H9 (cell line): ENCODE data around the gene C3orf20. TPM values are rescaled to one million over a fixed set of nuclear protein-coding genes. Genes with fewer than 3 reads are reported as not detected.

Experiments used
- DNase-seq: peaks from one replicate; pipeline ENCODE4 v3.0.0-alpha.2; 2017
- H2AFZ ChIP-seq: one replicate; pipeline ENCODE4 v1.6.1; 2013; ENCODE audit warnings: mild to moderate bottlenecking, low read length, control low read depth, moderate library complexity
- H2AK5ac ChIP-seq: 2 replicates; pipeline ENCODE4 v1.6.1; 2013; ENCODE audit warnings: low read length, control low read depth, mixed read lengths; ENCODE audit not compliant: insufficient read length
- H2BK120ac ChIP-seq: one replicate; pipeline ENCODE4 v1.6.1; 2013; ENCODE audit warnings: low read depth, mild to moderate bottlenecking, low read length, control low read depth, inconsistent platforms; ENCODE audit not compliant: poor library complexity, severe bottlenecking
- H2BK12ac ChIP-seq: 2 replicates; pipeline ENCODE4 v1.6.1; 2013; ENCODE audit warnings: low read length, control low read depth, mixed read lengths, low read depth; ENCODE audit not compliant: insufficient read length
- H2BK15ac ChIP-seq: 2 replicates; pipeline ENCODE4 v1.6.1; 2013; ENCODE audit warnings: low read depth, low read length, control low read depth
- H2BK20ac ChIP-seq: one replicate; pipeline ENCODE4 v1.6.1; 2013; ENCODE audit warnings: low read depth, mild to moderate bottlenecking, low read length, control low read depth, inconsistent platforms; ENCODE audit not compliant: poor library complexity, severe bottlenecking
- H2BK5ac ChIP-seq: 2 replicates; pipeline ENCODE4 v1.6.1; 2013; ENCODE audit warnings: low read length, control low read depth, mixed read lengths; ENCODE audit not compliant: insufficient read length
- H3K14ac ChIP-seq: 2 replicates; pipeline ENCODE4 v1.6.1; 2013; ENCODE audit warnings: low read length, control low read depth; ENCODE audit not compliant: insufficient read depth
- H3K18ac ChIP-seq: 2 replicates; pipeline ENCODE4 v1.6.1; 2013; ENCODE audit warnings: low read depth, mild to moderate bottlenecking, mixed read lengths, low read length, control low read depth; ENCODE audit not compliant: insufficient read length
- H3K23ac ChIP-seq: 2 replicates; pipeline ENCODE4 v1.6.1; 2013; ENCODE audit warnings: low read length, control low read depth, mixed read lengths, low read depth; ENCODE audit not compliant: insufficient read length
- H3K23me2 ChIP-seq: 2 replicates; pipeline ENCODE4 v1.6.1; 2013; ENCODE audit warnings: low read depth, mild to moderate bottlenecking, mixed read lengths, low read length, control low read depth; ENCODE audit not compliant: insufficient read length, poor library complexity, severe bottlenecking
- H3K27ac ChIP-seq: 2 replicates; pipeline ENCODE4 v1.5.1; 2013; ENCODE audit warnings: low read length, control low read depth, mixed read lengths, low read depth; ENCODE audit not compliant: insufficient read length
- H3K27me3 ChIP-seq: 2 replicates; pipeline ENCODE4 v1.6.1; 2013; ENCODE audit warnings: low read length, control low read depth, inconsistent platforms; ENCODE audit not compliant: insufficient read depth
- H3K4ac ChIP-seq: 2 replicates; pipeline ENCODE4 v1.6.1; 2013; ENCODE audit warnings: low read depth, mild to moderate bottlenecking, control low read depth, inconsistent platforms, low read length, moderate library complexity
- H3K4me1 ChIP-seq: 2 replicates; pipeline ENCODE4 v1.6.1; 2013; ENCODE audit warnings: low read length, control low read depth, inconsistent platforms; ENCODE audit not compliant: insufficient read depth
- H3K4me2 ChIP-seq: 2 replicates; pipeline ENCODE4 v1.6.1; 2013; ENCODE audit warnings: low read length, control low read depth, mixed read lengths; ENCODE audit not compliant: insufficient read length, insufficient read depth
- H3K56ac ChIP-seq: 2 replicates; pipeline ENCODE4 v1.6.1; 2013; ENCODE audit warnings: low read depth, mild to moderate bottlenecking, mixed read lengths, low read length, control low read depth; ENCODE audit not compliant: insufficient read length
- H3K79me1 ChIP-seq: 2 replicates; pipeline ENCODE4 v1.6.1; 2013; ENCODE audit warnings: low read depth, mild to moderate bottlenecking, moderate library complexity, low read length, control low read depth, inconsistent platforms; ENCODE audit not compliant: insufficient read depth, poor library complexity, severe bottlenecking
- H3K79me2 ChIP-seq: 2 replicates; pipeline ENCODE4 v1.6.1; 2013; ENCODE audit warnings: low read length, control low read depth, inconsistent platforms; ENCODE audit not compliant: insufficient read depth
- H3K9ac ChIP-seq: 2 replicates; pipeline ENCODE4 v1.6.1; 2013; ENCODE audit warnings: low read length, control low read depth, mixed read lengths; ENCODE audit not compliant: insufficient read length; ENCODE audit errors: extremely low read depth
- H3K9me3 ChIP-seq: one replicate; pipeline ENCODE4 v1.6.1; 2013; ENCODE audit warnings: low read depth, low read length, inconsistent platforms; ENCODE audit not compliant: control insufficient read depth
- H3T11ph ChIP-seq: one replicate; pipeline ENCODE4 v1.6.1; 2013; ENCODE audit warnings: mild to moderate bottlenecking, low read length, control low read depth, inconsistent platforms
- H4K20me1 ChIP-seq: one replicate; pipeline ENCODE4 v1.6.1; 2013; ENCODE audit not compliant: control insufficient read depth, insufficient read length, insufficient read depth
- H4K5ac ChIP-seq: 2 replicates; pipeline ENCODE4 v1.6.1; 2013; ENCODE audit warnings: low read depth, mild to moderate bottlenecking, mixed read lengths, low read length, control low read depth; ENCODE audit not compliant: insufficient read length
- H4K8ac ChIP-seq: replicated peaks from 2 replicates; pipeline ENCODE4 v1.6.1; 2013; ENCODE audit warnings: low read length, control low read depth, mixed read lengths, low read depth; ENCODE audit not compliant: insufficient read length
- H4K91ac ChIP-seq: 2 replicates; pipeline ENCODE4 v1.6.1; 2013; ENCODE audit warnings: low read depth, mild to moderate bottlenecking, moderate library complexity, mixed read lengths, low read length, control low read depth; ENCODE audit not compliant: insufficient read length
- H3K27ac Mint-ChIP-seq, 3 experiments: 2 replicates in 2 of 3; 3 replicates in 1 of 3; pipeline ENCODE4 v1.8.0; 2020 to 2021; ENCODE audit warnings: mixed read lengths in 3 of 3, mild to moderate bottlenecking in 1 of 3, moderate library complexity in 1 of 3
- H3K27me3 Mint-ChIP-seq: 2 replicates; pipeline ENCODE4 v1.8.0; 2021; ENCODE audit warnings: low read depth, mild to moderate bottlenecking, moderate library complexity, mixed read lengths
- H3K36me3 Mint-ChIP-seq, 3 experiments: 2 replicates in 2 of 3; 3 replicates in 1 of 3; pipeline ENCODE4 v1.8.0; 2020 to 2021; ENCODE audit warnings: low read depth in 3 of 3, mixed read lengths in 3 of 3; ENCODE audit not compliant: insufficient read depth in 1 of 3
- H3K4me1 Mint-ChIP-seq, 2 experiments: 2 replicates each; pipeline ENCODE4 v1.8.0; 2020; ENCODE audit warnings: mixed read lengths in 2 of 2
- H3K4me3 Mint-ChIP-seq, 2 experiments: 2 replicates in 1 of 2; 3 replicates in 1 of 2; pipeline ENCODE4 v1.8.0; 2020 to 2021; ENCODE audit warnings: mild to moderate bottlenecking in 2 of 2, mixed read lengths in 2 of 2, moderate library complexity in 1 of 2
- H3K9me3 Mint-ChIP-seq, 2 experiments: 2 replicates in 1 of 2; 3 replicates in 1 of 2; pipeline ENCODE4 v1.8.0; 2020; ENCODE audit warnings: mild to moderate bottlenecking in 2 of 2, mixed read lengths in 2 of 2, moderate library complexity in 1 of 2
- WGBS: extraction: QIAGEN DNeasy Blood & Tissue Kit; methylation state at CpG from one replicate; pipeline ENCODE4 v1.1.7; 2013; ENCODE audit warnings: missing lambda C conversion rate, low lambda C conversion rate, mixed read lengths; ENCODE audit not compliant: insufficient read length; ENCODE audit errors: extremely low coverage; 5-methylcytosine and 5-hydroxymethylcytosine counted together
- total RNA-seq: library from RNA; stranded (reverse); gene quantifications from 2 replicates; pipeline ENCODE4 v1.2.1, GENCODE V29; 2021
- TF ChIP-seq, protein P1 (sequence below): fragments of 200-600 bp; sonication (generic); conservative IDR thresholded peaks from 3 replicates; pipeline ENCODE4 v1.8.0; 2021; ENCODE audit warnings: antibody characterized with exemption, mild to moderate bottlenecking

The C3orf20 gene
- total RNA-seq, 1 experiment from 2014 or later, result not detected

DNA sequence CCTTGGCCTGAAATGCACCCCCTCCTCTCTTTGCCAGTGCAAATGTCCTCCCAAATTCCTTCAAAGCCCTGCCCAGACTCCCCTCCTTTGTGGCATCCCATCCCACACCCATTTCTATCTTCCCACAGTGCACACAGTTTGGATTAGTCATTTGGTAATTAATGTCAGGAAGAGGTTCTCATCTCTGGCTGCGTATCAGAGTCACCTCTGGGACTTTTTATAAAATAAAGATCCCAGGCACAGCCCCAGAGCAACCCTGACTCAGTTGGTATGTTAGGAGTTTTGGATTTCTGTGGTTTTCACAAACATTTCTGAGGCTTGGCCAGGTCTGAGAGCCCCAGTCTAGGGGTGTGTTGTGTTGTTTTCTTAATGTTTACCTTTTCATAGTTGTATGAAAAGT, 41.6 kb downstream of the C3orf20 start:
- H3K27ac ChIP-seq, result no peak overlapping the region
- H2AK5ac ChIP-seq, result no peak overlapping the region
- H3K18ac ChIP-seq, result no peak overlapping the region
- H4K91ac ChIP-seq, result no peak overlapping the region
- no peaks in the 10 kb centered on the region for H3K4me1 ChIP-seq
- H2AFZ ChIP-seq, result no peak overlapping the region
- H2BK20ac ChIP-seq, result no peak overlapping the region
- H3K79me2 ChIP-seq, result no peaks in the 10 kb centered on the region
- WGBS, result no CpG with 5 or more reads among the region's 1 CpG
- H3K23ac ChIP-seq, result no peak overlapping the region
- H2BK120ac ChIP-seq, result no peak overlapping the region
- no peaks in the 10 kb centered on the region for H3K23me2 ChIP-seq
- H2BK12ac ChIP-seq, result no peak overlapping the region
- H3K56ac ChIP-seq, result no peak overlapping the region
- no peaks in the 10 kb centered on the region for H3K36me3 Mint-ChIP-seq
- TF ChIP-seq, protein P1, sequence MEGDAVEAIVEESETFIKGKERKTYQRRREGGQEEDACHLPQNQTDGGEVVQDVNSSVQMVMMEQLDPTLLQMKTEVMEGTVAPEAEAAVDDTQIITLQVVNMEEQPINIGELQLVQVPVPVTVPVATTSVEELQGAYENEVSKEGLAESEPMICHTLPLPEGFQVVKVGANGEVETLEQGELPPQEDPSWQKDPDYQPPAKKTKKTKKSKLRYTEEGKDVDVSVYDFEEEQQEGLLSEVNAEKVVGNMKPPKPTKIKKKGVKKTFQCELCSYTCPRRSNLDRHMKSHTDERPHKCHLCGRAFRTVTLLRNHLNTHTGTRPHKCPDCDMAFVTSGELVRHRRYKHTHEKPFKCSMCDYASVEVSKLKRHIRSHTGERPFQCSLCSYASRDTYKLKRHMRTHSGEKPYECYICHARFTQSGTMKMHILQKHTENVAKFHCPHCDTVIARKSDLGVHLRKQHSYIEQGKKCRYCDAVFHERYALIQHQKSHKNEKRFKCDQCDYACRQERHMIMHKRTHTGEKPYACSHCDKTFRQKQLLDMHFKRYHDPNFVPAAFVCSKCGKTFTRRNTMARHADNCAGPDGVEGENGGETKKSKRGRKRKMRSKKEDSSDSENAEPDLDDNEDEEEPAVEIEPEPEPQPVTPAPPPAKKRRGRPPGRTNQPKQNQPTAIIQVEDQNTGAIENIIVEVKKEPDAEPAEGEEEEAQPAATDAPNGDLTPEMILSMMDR, result no peak
- H4K20me1 ChIP-seq, result no peaks in the 10 kb centered on the region
- no peak overlapping the region for H3K4ac ChIP-seq
- no peak overlapping the region for H3T11ph ChIP-seq
- H3K4me3 Mint-ChIP-seq, result no peak overlapping the region
- H3K4me1 Mint-ChIP-seq, result no peaks in the 10 kb centered on the region
- DNase-seq, result no peak
- H2BK15ac ChIP-seq, result no peak overlapping the region
- peaks cover 24% of the 10 kb centered on the region for H3K27me3 Mint-ChIP-seq
- H3K9me3 ChIP-seq, result no peaks in the 10 kb centered on the region
- H3K9me3 Mint-ChIP-seq, result no peaks in the 10 kb centered on the region
- no peak overlapping the region for H4K8ac ChIP-seq
- no peak overlapping the region for H3K14ac ChIP-seq
- no peak overlapping the region for H3K4me2 ChIP-seq
- H3K79me1 ChIP-seq, result no peaks in the 10 kb centered on the region
- no peak overlapping the region for H3K9ac ChIP-seq
- H2BK5ac ChIP-seq, result no peak overlapping the region
- no peak overlapping the region for H4K5ac ChIP-seq
- H3K27me3 ChIP-seq, result no peaks in the 10 kb centered on the region
- no peak overlapping the region for H3K27ac Mint-ChIP-seq
